HG03280 (cell line): Measurements from ENCODE around the gene KIR2DL4.
"Not testable (repeated sequence)": the region's sequence is repeated elsewhere in the genome, so short reads cannot be mapped to it uniquely, and the experiment has no call there.

ENCODE experiments used
- ATAC-seq: cut with Tn5 transposase; IDR thresholded peaks from one replicate; pipeline ENCODE4 v1.9.1; 2021; ENCODE audit warnings: mild to moderate bottlenecking, moderate library complexity; ENCODE audit not compliant: unreplicated experiment

Gene KIR2DL4

GRCh38 chr19:54804101-54804500, 691 bp downstream of the KIR2DL4 start:
- ATAC-seq = no peak

GRCh38 chr19:54804571-54804970, 1.2 kb downstream of the KIR2DL4 start:
- ATAC-seq = no peak

DNA sequence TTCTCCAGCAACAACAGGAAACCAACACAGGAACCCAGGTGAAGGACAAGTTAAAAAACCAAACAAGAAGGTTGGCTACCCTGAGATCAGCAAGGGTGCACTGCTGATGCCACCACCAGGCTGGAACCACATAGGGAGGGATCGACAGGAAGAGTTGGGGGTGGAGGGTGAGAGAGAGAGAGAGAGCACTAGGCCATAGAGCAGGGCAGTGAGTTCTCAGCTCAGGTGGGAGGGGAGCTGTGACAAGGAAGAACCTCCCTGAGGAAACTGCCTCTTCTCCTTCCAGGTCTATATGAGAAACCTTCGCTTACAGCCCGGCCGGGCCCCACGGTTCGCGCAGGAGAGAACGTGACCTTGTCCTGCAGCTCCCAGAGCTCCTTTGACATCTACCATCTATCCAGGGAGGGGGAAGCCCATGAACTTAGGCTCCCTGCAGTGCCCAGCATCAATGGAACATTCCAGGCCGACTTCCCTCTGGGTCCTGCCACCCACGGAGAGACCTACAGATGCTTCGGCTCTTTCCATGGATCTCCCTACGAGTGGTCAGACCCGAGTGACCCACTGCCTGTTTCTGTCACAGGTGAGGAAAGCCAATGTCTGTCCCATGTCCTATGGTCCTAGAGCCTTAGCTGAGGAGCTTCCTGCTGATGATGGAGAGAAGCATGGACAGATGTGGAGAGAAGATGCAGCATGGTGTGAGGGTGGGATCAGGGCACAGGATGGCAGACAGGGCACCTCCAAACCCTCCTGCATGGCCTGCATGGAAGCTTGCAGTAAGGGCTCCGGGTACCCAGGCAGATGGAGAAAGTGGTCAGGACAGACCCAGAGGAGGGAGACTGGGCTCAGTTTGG, 2.5 kb downstream of the KIR2DL4 start:
- ATAC-seq = no peak

DNA sequence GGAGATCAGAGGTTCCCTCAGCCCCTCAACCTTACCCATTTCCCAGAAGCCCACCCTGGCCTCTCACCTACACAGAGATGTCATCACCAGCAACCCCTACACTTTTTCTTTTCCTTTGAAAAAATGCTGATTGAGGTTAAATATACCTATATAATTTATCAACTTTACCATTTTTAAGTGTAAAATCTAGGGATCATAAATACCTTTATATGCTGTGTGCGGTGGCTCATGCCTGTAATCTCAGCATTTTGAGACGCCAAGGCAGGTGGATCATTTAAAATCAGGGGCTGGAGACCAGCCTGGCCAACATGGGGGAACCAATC, 3.1 kb downstream of the KIR2DL4 start:
- no peak for ATAC-seq

GRCh38 chr19:54814571-54814970, 11.2 kb downstream of the KIR2DL4 start:
- not testable (repeated sequence) for ATAC-seq

DNA sequence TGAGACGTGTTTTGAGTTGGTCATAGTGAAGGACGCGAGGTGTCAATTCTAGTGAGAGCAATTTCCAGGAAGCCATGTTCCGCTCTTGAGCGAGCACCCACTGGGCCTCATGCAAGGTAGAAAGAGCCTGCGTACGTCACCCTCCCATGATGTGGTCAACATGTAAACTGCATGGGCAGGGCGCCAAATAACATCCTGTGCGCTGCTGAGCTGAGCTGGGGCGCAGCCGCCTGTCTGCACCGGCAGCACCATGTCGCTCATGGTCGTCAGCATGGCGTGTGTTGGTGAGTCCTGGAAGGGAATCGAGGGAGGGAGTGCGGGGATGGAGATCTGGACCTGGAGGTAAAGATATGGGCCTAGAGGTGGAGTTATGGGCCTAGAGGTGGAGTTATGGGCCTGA, 12.8 kb downstream of the KIR2DL4 start, which contains the start of gene KIR3DL1:
KIR3DL1 (plus strand) TSS at position 218 of the 400 bp plus-strand sequence.
- ATAC-seq = not testable (repeated sequence)

- ATAC-seq = no peak
Measured at GRCh38 chr19:54817670-54818536, 14.5 kb downstream of the KIR2DL4 start.

GRCh38 chr19:54824416-54824815, 21.0 kb downstream of the KIR2DL4 start:
- ATAC-seq = not testable (repeated sequence)

GRCh38 chr19:54825326-54825725, 21.9 kb downstream of the KIR2DL4 start:
- ATAC-seq = not testable (repeated sequence)

DNA sequence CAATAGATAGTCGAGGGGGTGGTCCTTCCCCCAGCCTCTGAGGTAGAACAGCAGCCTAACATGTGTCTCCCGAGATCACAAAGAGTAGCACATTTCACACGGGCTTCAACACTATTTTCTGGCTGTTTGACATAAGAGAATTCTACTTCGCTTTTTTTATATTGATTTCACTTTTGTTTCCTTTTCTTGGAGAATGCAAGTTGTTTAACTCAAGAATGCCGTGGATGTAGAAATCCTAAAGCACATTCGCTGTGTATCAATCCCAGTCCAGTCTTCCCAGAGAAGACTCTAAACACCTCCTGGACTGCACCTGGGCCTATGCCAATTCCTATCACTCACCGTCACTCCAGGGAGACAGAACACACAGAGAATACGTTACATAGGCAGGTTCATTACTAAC, 24.7 kb downstream of the KIR2DL4 start:
- not testable (repeated sequence) for ATAC-seq

DNA sequence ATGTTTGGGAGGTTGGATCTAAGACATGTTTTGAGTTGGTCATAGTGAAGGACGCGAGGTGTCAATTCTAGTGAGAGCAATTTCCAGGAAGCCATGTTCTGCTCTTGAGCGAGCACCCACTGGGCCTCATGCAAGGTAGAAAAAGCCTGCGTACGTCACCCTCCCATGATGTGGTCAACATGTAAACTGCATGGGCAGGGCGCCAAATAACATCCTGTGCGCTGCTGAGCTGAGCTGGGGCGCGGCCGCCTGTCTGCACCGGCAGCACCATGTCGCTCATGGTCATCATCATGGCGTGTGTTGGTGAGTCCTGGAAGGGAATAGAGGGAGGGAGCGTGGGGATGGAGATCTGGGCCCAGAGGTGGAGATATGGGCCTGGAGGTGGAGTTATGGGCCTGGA, 29.1 kb downstream of the KIR2DL4 start, which contains the start of gene KIR2DS4:
KIR2DS4 (plus strand) TSS at position 181 of the 400 bp plus-strand sequence.
- not testable (repeated sequence) for ATAC-seq

GRCh38 chr19:54835126-54835525, 31.7 kb downstream of the KIR2DL4 start:
- ATAC-seq = not testable (repeated sequence)

- ATAC-seq = not testable (repeated sequence)
Measured at GRCh38 chr19:54837522-54837921, 34.1 kb downstream of the KIR2DL4 start.

DNA sequence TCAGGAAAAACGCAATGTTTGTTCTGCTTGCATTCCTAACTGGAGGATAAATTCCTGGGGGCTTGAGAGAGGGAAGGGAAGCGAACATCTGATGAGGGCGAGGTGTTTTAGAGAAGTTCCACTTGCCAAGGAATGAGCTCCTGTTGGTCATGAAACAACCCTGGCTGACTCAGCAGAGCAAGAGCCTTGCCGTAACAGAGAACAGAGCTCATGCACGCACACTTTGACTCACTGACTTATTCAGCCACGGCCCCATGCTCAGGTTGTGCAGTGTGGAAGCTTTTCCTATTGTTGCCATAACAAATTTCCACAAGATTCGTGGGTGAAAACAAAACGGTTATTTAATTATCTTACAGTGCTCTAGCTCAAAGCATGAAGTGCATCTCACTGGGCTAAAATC, 39.8 kb downstream of the KIR2DL4 start:
- not testable (repeated sequence) for ATAC-seq

GRCh38 chr19:54850061-54850640, 46.7 kb downstream of the KIR2DL4 start, which contains the start of gene KIR3DL2:
Gene KIR3DL2, plus strand, starts transcription at chr19:54850443. Its CDS starts 33 bp downstream, at chr19:54850476.
- not testable (repeated sequence) for ATAC-seq

GRCh38 chr19:54850930-54851329, 47.5 kb downstream of the KIR2DL4 start:
- no peak for ATAC-seq

DNA sequence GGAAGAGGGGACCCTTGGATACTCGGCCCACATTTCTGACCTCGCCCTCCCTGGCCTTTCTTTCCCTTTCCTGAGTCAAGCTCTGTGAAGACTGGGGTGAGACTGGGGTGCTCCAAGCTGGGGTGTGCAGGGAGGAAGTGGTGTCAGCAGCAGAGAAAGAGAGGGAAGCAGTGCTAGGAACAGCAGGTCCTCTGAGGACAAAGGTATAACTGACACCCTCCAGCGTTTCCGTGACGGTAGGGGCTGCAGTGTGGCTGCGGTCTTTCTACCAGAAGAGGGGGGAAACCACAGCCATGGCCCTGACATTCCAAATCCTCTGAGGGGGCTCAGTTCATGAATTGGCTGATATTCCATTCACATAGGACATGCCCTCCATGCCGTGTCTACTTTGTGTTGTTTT, 47.9 kb downstream of the KIR2DL4 start:
- no peak for ATAC-seq

- ATAC-seq = not testable (repeated sequence)
Measured at GRCh38 chr19:54855241-54855640, 51.8 kb downstream of the KIR2DL4 start.

DNA sequence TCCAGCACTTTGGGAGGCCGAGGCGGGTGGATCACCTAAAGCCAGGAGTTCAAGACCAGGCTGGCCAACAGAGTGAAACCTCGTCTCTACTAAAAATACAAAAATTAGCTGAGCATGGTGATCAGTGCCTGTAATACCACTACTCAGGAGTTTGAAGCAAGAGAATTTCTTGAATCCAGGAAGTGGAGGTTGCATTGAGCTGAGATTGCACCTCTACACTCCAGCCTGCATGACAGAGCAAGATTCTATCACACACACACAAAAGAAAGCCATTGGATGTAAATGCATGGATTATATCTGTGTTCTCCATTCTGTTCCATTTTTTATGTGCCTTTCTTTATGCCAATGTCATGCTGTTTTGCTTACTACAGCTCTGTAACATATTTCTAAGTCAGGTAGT, 55.1 kb downstream of the KIR2DL4 start:
- ATAC-seq = not testable (repeated sequence)

- not testable (repeated sequence) for ATAC-seq
Measured at GRCh38 chr19:54859421-54859820, 56.0 kb downstream of the KIR2DL4 start.

GRCh38 chr19:54863459-54863858, 60.0 kb downstream of the KIR2DL4 start:
- ATAC-seq = not testable (repeated sequence)
